ENCODE measurements around the gene CAMSAP2. TPM values are rescaled to one million over a fixed set of nuclear protein-coding genes. Genes with fewer than 3 reads are reported as not detected.

The CAMSAP2 gene
- total RNA-seq, 1 donor from 2014 or later: 23.0 TPM

DNA sequence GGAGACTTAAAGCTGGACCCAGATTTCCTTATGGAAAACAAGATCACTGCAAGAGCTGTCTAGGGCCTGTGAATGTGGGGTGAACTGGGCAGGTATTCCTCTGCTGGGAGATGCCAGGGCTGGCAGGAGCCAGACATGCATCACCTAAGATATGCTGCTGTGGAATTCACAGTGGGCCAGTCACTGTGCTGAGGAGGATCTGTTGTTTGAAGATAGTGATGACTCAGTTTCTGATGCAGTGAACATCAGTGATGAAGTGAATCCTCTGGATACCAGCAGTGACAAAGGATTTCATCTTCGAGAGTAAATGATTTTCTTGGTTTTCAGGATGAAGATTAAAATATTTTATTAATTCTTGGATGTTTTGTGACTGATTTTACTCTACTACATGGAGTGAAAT lies 29.9 kb upstream of the CAMSAP2 start:
- H3K27me3 ChIP-seq (ENCODE audit: control insufficient read depth in 3 of 3, insufficient read depth in 3 of 3, low read length in 3 of 3): no peaks in the 10 kb centered on the region
- H3K27ac ChIP-seq (ENCODE audit: low read depth, low read length): no peak overlapping the region
- no peak overlapping the region for H3K4me3 ChIP-seq (ENCODE audit: low read length in 3 of 3)
- H3K9me3 ChIP-seq (ENCODE audit: control insufficient read depth in 3 of 3, low read length in 3 of 3): no peaks in the 10 kb centered on the region
- H3K4me1 ChIP-seq (ENCODE audit: control insufficient read depth in 3 of 3, insufficient read depth in 3 of 3, low read length in 3 of 3): no peaks in the 10 kb centered on the region
- H3K9ac ChIP-seq (ENCODE audit: low read depth in 1 of 3, low read length in 3 of 3): no peak overlapping the region
- no peaks in the 10 kb centered on the region for H3K36me3 ChIP-seq (ENCODE audit: control insufficient read depth in 3 of 3, insufficient read depth in 3 of 3, low read length in 3 of 3)

DNA sequence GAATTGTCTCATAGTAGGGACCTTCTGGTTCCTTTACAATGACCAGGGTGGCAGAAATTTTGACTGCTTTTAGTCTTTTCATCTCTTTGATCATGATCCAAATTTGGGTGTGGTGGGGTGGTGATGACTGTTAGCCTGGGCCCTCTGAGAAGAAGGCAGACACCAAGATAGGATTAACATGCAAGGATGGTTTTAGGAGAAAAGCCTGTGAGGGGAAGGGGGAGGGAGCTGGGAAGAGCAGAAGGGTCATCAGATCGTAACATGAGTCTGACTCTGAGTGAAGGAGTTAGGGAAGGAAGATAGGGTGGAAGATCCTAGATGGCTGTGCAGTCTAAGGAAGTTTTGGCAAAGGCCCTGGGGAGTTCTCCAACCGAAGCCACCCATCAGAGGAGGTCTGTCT lies 28.5 kb upstream of the CAMSAP2 start:
- Histone ChIP-seq H3K36me3 (ENCODE audit: control insufficient read depth in 3 of 3, insufficient read depth in 3 of 3, low read length in 3 of 3) (no peaks in the 10 kb centered on the region), H3K4me3 (ENCODE audit: low read length in 3 of 3) (no peak overlapping the region), H3K4me1 (ENCODE audit: control insufficient read depth in 3 of 3, insufficient read depth in 3 of 3, low read length in 3 of 3) (no peaks in the 10 kb centered on the region), H3K27me3 (ENCODE audit: control insufficient read depth in 3 of 3, insufficient read depth in 3 of 3, low read length in 3 of 3) (no peaks in the 10 kb centered on the region), H3K9ac (ENCODE audit: low read depth in 1 of 3, low read length in 3 of 3) (no peak overlapping the region), H3K9me3 (ENCODE audit: control insufficient read depth in 3 of 3, low read length in 3 of 3) (no peaks in the 10 kb centered on the region), H3K27ac (ENCODE audit: low read depth, low read length) (no peak overlapping the region)

DNA sequence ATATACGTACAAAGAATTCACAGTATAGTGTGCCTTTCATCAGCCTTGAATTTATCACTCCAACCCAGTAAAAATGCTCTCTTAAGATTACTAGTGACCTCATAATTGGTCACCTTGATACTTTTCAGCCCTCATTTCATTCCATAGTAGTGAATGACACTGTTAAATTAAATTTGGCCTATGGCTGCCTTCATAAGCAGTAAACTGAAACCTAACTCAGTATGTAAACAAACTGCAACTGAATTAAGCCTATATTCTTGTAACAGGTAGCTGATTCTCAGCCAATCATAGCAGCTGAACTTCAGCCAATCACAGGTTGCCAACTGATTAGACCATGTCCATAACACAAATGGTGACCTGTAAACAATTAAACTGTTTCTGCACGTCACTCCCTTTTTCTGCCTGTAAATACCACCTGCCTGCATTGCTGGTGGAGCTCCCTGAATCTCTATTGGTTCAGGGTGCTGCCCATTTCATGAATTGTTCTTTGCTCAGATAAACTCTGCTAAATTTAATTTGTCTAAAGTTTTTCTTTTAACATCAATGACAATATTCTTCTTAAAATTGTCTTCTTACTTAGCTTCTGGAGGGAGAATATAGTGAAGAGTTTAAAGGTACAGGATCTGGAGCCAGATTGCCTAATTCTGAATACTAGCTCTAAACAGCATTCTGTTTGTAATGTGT lies 24.0 kb upstream of the CAMSAP2 start:
- H3K27ac ChIP-seq (ENCODE audit: low read depth, low read length): no peak overlapping the region
- H3K4me3 ChIP-seq (ENCODE audit: low read length in 3 of 3): no peak overlapping the region
- H3K4me1 ChIP-seq (ENCODE audit: control insufficient read depth in 3 of 3, insufficient read depth in 3 of 3, low read length in 3 of 3): no peaks in the 10 kb centered on the region
- H3K9ac ChIP-seq (ENCODE audit: low read depth in 1 of 3, low read length in 3 of 3): no peak overlapping the region
- no peaks in the 10 kb centered on the region for H3K36me3 ChIP-seq (ENCODE audit: control insufficient read depth in 3 of 3, insufficient read depth in 3 of 3, low read length in 3 of 3)
- H3K27me3 ChIP-seq (ENCODE audit: control insufficient read depth in 3 of 3, insufficient read depth in 3 of 3, low read length in 3 of 3): no peaks in the 10 kb centered on the region
- no peaks in the 10 kb centered on the region for H3K9me3 ChIP-seq (ENCODE audit: control insufficient read depth in 3 of 3, low read length in 3 of 3)

- no peak overlapping the region for H3K9ac ChIP-seq (ENCODE audit: low read depth in 1 of 3, low read length in 3 of 3)
- no peak overlapping the region for H3K27ac ChIP-seq (ENCODE audit: low read depth, low read length)
- no peak overlapping the region for H3K4me3 ChIP-seq (ENCODE audit: low read length in 3 of 3)
- no peaks in the 10 kb centered on the region for H3K27me3 ChIP-seq (ENCODE audit: control insufficient read depth in 3 of 3, insufficient read depth in 3 of 3, low read length in 3 of 3)
- no peaks in the 10 kb centered on the region for H3K36me3 ChIP-seq (ENCODE audit: control insufficient read depth in 3 of 3, insufficient read depth in 3 of 3, low read length in 3 of 3)
- H3K9me3 ChIP-seq (ENCODE audit: control insufficient read depth in 3 of 3, low read length in 3 of 3): no peaks in the 10 kb centered on the region
- no peaks in the 10 kb centered on the region for H3K4me1 ChIP-seq (ENCODE audit: control insufficient read depth in 3 of 3, insufficient read depth in 3 of 3, low read length in 3 of 3)
These were observed 18.5 kb upstream of the CAMSAP2 start for GRCh38 chr1:200720199-200720598.

- Histone ChIP-seq H3K9ac (ENCODE audit: low read depth in 1 of 3, low read length in 3 of 3) (no peak overlapping the region), H3K27me3 (ENCODE audit: control insufficient read depth in 3 of 3, insufficient read depth in 3 of 3, low read length in 3 of 3) (no peaks in the 10 kb centered on the region), H3K4me1 (ENCODE audit: control insufficient read depth in 3 of 3, insufficient read depth in 3 of 3, low read length in 3 of 3) (no peaks in the 10 kb centered on the region), H3K27ac (ENCODE audit: low read depth, low read length) (no peak overlapping the region), H3K36me3 (ENCODE audit: control insufficient read depth in 3 of 3, insufficient read depth in 3 of 3, low read length in 3 of 3) (no peaks in the 10 kb centered on the region), H3K4me3 (ENCODE audit: low read length in 3 of 3) (no peak overlapping the region), H3K9me3 (ENCODE audit: control insufficient read depth in 3 of 3, low read length in 3 of 3) (no peaks in the 10 kb centered on the region)
These were observed 14.6 kb upstream of the CAMSAP2 start for GRCh38 chr1:200724064-200724463.

DNA sequence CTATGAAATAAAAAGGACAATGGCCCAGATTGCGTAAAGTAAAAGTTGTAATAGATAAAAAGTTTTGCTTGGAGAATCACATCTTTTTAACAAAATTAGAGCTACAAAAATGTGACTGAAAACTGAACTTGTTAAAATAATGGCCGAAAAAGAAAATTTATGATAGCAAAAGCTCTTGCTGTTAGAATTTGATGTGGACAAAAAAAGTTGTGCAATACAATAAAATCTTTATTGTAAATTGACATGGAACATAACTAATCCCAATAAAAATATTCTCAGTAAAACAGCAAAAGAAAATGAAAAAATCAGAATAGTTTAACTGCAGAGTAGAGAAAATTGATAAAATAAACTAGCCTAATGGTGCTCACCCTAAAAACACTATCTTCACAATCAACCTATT lies 11.4 kb upstream of the CAMSAP2 start:
- Histone ChIP-seq H3K4me1 (ENCODE audit: control insufficient read depth in 3 of 3, insufficient read depth in 3 of 3, low read length in 3 of 3) (no peaks in the 10 kb centered on the region), H3K27ac (ENCODE audit: low read depth, low read length) (no peak overlapping the region), H3K4me3 (ENCODE audit: low read length in 3 of 3) (no peak overlapping the region), H3K9ac (ENCODE audit: low read depth in 1 of 3, low read length in 3 of 3) (no peak overlapping the region), H3K9me3 (ENCODE audit: control insufficient read depth in 3 of 3, low read length in 3 of 3) (no peaks in the 10 kb centered on the region), H3K27me3 (ENCODE audit: control insufficient read depth in 3 of 3, insufficient read depth in 3 of 3, low read length in 3 of 3) (no peaks in the 10 kb centered on the region), H3K36me3 (ENCODE audit: control insufficient read depth in 3 of 3, insufficient read depth in 3 of 3, low read length in 3 of 3) (no peaks in the 10 kb centered on the region)

DNA sequence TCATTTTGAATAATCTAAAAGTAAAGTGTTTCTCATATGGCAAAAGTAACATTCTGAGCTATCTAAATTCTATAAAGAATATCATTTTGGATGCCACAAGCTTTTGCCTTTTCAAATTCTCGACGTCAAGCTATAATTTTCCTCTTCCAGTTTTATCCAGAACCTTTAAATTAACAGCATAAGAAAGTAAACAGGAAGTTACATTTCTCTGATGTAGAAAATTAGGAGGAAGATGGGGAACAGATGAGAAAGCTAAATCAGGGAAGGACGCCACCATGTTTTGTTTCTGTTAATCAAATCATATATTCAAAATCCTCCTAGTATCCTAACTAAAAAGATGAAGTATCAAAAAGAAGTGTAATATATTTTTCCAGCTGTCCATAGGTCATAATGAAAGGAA lies 8.8 kb upstream of the CAMSAP2 start:
- H3K27me3 ChIP-seq (ENCODE audit: control insufficient read depth in 3 of 3, insufficient read depth in 3 of 3, low read length in 3 of 3): no peaks in the 10 kb centered on the region
- H3K27ac ChIP-seq (ENCODE audit: low read depth, low read length): no peak overlapping the region
- H3K9ac ChIP-seq (ENCODE audit: low read depth in 1 of 3, low read length in 3 of 3): no peak overlapping the region
- H3K4me1 ChIP-seq (ENCODE audit: control insufficient read depth in 3 of 3, insufficient read depth in 3 of 3, low read length in 3 of 3): no peaks in the 10 kb centered on the region
- H3K36me3 ChIP-seq (ENCODE audit: control insufficient read depth in 3 of 3, insufficient read depth in 3 of 3, low read length in 3 of 3): no peaks in the 10 kb centered on the region
- no peaks in the 10 kb centered on the region for H3K9me3 ChIP-seq (ENCODE audit: control insufficient read depth in 3 of 3, low read length in 3 of 3)
- no peak overlapping the region for H3K4me3 ChIP-seq (ENCODE audit: low read length in 3 of 3)

DNA sequence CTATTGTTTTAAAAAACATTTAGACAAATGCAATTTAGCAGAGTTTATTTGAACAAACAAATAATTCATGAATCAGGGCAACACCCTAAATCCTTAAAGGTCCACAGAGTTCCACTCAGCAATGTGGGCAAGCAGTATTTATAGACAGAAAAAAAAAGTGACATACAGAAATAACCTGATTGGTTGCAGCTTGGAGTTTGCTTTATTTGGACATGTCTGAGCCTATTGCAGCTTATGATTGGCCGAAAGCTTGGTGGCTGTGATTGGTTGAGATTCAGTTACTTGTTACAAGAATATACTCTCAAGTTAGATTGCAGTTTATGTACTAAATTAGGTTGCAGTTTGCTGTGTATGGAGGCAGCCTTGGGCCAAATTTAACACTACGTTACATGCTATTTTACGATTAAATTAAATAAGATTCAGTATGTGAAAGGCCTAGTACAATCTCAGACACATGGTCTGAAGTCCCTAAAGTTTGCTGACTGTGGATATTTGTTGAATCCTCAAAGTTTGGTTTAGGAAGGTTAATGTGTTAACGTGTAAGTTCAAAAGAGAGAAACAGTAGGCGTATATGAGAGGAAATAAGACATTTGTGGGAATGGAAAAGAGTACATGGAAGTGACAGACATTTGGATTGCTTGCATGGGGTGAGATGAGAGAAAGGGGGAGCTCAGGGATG lies 6.9 kb upstream of the CAMSAP2 start:
- Histone ChIP-seq H3K9me3 (ENCODE audit: control insufficient read depth in 3 of 3, low read length in 3 of 3) (no peaks in the 10 kb centered on the region), H3K36me3 (ENCODE audit: control insufficient read depth in 3 of 3, insufficient read depth in 3 of 3, low read length in 3 of 3) (no peaks in the 10 kb centered on the region), H3K4me3 (ENCODE audit: low read length in 3 of 3) (no peak overlapping the region), H3K4me1 (ENCODE audit: control insufficient read depth in 3 of 3, insufficient read depth in 3 of 3, low read length in 3 of 3) (no peaks in the 10 kb centered on the region), H3K9ac (ENCODE audit: low read depth in 1 of 3, low read length in 3 of 3) (no peak overlapping the region), H3K27ac (ENCODE audit: low read depth, low read length) (no peak overlapping the region), H3K27me3 (ENCODE audit: control insufficient read depth in 3 of 3, insufficient read depth in 3 of 3, low read length in 3 of 3) (no peaks in the 10 kb centered on the region)

- no peak overlapping the region for H3K4me3 ChIP-seq (ENCODE audit: low read length in 3 of 3)
- H3K9me3 ChIP-seq (ENCODE audit: control insufficient read depth in 3 of 3, low read length in 3 of 3): no peaks in the 10 kb centered on the region
- H3K27me3 ChIP-seq (ENCODE audit: control insufficient read depth in 3 of 3, insufficient read depth in 3 of 3, low read length in 3 of 3): no peaks in the 10 kb centered on the region
- no peak overlapping the region for H3K27ac ChIP-seq (ENCODE audit: low read depth, low read length)
- H3K9ac ChIP-seq (ENCODE audit: low read depth in 1 of 3, low read length in 3 of 3): no peak overlapping the region
- H3K36me3 ChIP-seq (ENCODE audit: control insufficient read depth in 3 of 3, insufficient read depth in 3 of 3, low read length in 3 of 3): no peaks in the 10 kb centered on the region
- H3K4me1 ChIP-seq (ENCODE audit: control insufficient read depth in 3 of 3, insufficient read depth in 3 of 3, low read length in 3 of 3): no peaks in the 10 kb centered on the region
These were observed 6.3 kb upstream of the CAMSAP2 start for GRCh38 chr1:200732438-200732837.

DNA sequence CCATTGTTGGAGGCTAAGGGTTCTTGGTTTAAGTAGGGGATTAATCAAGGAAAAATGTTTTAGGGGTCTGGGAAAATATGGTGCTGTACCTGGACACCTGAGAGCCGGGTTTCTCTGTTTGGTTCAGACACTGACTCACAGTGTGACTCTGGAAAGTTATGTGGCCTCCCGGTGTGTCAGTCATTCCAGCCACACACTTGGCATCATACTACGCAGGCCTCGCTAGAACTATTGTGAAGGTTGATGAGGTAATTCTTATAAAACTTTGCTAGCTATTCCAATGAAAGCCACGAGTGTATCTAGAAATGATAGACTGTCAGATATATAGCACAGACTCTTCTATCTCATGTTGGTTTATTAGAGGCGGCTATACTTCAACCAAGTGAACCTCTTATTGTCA lies 4.8 kb upstream of the CAMSAP2 start:
- no peak overlapping the region for H3K4me3 ChIP-seq (ENCODE audit: low read length in 3 of 3)

More for the DNA sequence above, 4.8 kb upstream of the CAMSAP2 start:
- Histone ChIP-seq H3K36me3 (ENCODE audit: control insufficient read depth in 3 of 3, insufficient read depth in 3 of 3, low read length in 3 of 3) (no peaks in the 10 kb centered on the region), H3K9ac (ENCODE audit: low read depth in 1 of 3, low read length in 3 of 3) (no peak overlapping the region), H3K4me1 (ENCODE audit: control insufficient read depth in 3 of 3, insufficient read depth in 3 of 3, low read length in 3 of 3) (peaks cover 0 to 9% (median 2%) of the 10 kb centered on the region in 3 donors), H3K27ac (ENCODE audit: low read depth, low read length) (no peak overlapping the region), H3K27me3 (ENCODE audit: control insufficient read depth in 3 of 3, insufficient read depth in 3 of 3, low read length in 3 of 3) (no peaks in the 10 kb centered on the region), H3K9me3 (ENCODE audit: control insufficient read depth in 3 of 3, low read length in 3 of 3) (no peaks in the 10 kb centered on the region)

All from skeletal muscle tissue (tissue), 4 donors.